Cardiac septum (tissue), 1 donor: ENCODE measurements around the gene GLB1L3. TPM values are rescaled to one million over a fixed set of nuclear protein-coding genes. Genes with fewer than 3 reads are reported as not detected.

ENCODE experiments used
- DNase-seq: peaks from one replicate; pipeline ENCODE4 v3.0.0-alpha.2; 2020; ENCODE audit warnings: low spot score
- intact Hi-C: fragments of 100-400 bp; cut with DNase I; formaldehyde crosslinking; loops from one replicate; pipeline ENCODE4 v1.14.0; 2022
- long read RNA-seq: library from polyadenylated mRNA; unstranded; transcript quantifications from one replicate; pipeline ENCODE4 v2.0.0, GENCODE V29; 2021
- total RNA-seq: library from RNA; stranded (reverse); fragmentation: NEBNext Ultra II Directional; extraction: Animal tissue kit (Norgen Biotek cat#: 25700); gene quantifications from one replicate; pipeline ENCODE4 v1.2.1, GENCODE V29; 2021
- donor health status: DM: no; HTN: no; CAD: no.

GLB1L3 gene
- not detected for total RNA-seq
- long read RNA-seq, result 0 reads

- intact Hi-C loops, result no loop called here
- DNase-seq, result no peak
Measured at GRCh38 chr11:134275534-134276395, at the start of gene GLB1L3. Gene GLB1L3, plus strand, starts transcription at chr11:134276379. Its CDS starts 362 bp downstream, at chr11:134276741.

GRCh38 chr11:134226806-134227325 lies 49.3 kb upstream of the GLB1L3 start:
- intact Hi-C loops, result no loop called here
- no peak for DNase-seq

- intact Hi-C loops, result no loop called here
- no peak for DNase-seq
Measured at GRCh38 chr11:134228625-134229024, 47.6 kb upstream of the GLB1L3 start.

GRCh38 chr11:134229126-134229790 lies 46.9 kb upstream of the GLB1L3 start:
- intact Hi-C loops, result no loop called here
- no peak for DNase-seq

GRCh38 chr11:134230339-134230738 lies 45.8 kb upstream of the GLB1L3 start:
- intact Hi-C loops, result no loop called here
- DNase-seq, result no peak

- DNase-seq, result no peak
- intact Hi-C loops, result no loop called here
Measured at GRCh38 chr11:134231958-134232659, 44.1 kb upstream of the GLB1L3 start.

GRCh38 chr11:134233729-134234179 lies 42.4 kb upstream of the GLB1L3 start:
- intact Hi-C loops, result no loop called here
- DNase-seq, result no peak

- intact Hi-C loops, result no loop called here
- DNase-seq, result no peak
Measured at GRCh38 chr11:134235399-134235798, 40.8 kb upstream of the GLB1L3 start.

GRCh38 chr11:134236834-134237556 lies 39.2 kb upstream of the GLB1L3 start:
- DNase-seq, result no peak
- intact Hi-C loops, result no loop called here

GRCh38 chr11:134237557-134237922 lies 38.6 kb upstream of the GLB1L3 start:
- intact Hi-C loops, result no loop called here
- DNase-seq, result no peak

GRCh38 chr11:134238956-134239355 lies 37.2 kb upstream of the GLB1L3 start:
- intact Hi-C loops, result no loop called here
- no peak for DNase-seq

GRCh38 chr11:134240592-134240991 lies 35.6 kb upstream of the GLB1L3 start:
- no peak for DNase-seq
- intact Hi-C loops, result no loop called here

GRCh38 chr11:134242376-134242775 lies 33.8 kb upstream of the GLB1L3 start:
- DNase-seq, result no peak
- intact Hi-C loops, result no loop called here

- intact Hi-C loops, result no loop called here
- DNase-seq, result peak; percentile 24
Measured at GRCh38 chr11:134243913-134244312, 32.3 kb upstream of the GLB1L3 start.

GRCh38 chr11:134244593-134244992 lies 31.6 kb upstream of the GLB1L3 start:
- DNase-seq, result peak; percentile 14
- intact Hi-C loops, result no loop called here

- DNase-seq, result peak; percentile 39
- intact Hi-C loops, result no loop called here
Measured at GRCh38 chr11:134245434-134245833, 30.7 kb upstream of the GLB1L3 start.

GRCh38 chr11:134246100-134246499 lies 30.1 kb upstream of the GLB1L3 start:
- intact Hi-C loops, result no loop called here
- DNase-seq, result no peak

GRCh38 chr11:134246678-134247077 lies 29.5 kb upstream of the GLB1L3 start:
- DNase-seq, result no peak
- intact Hi-C loops, result no loop called here

- intact Hi-C loops, result no loop called here
- no peak for DNase-seq
Measured at GRCh38 chr11:134248910-134249480, 27.2 kb upstream of the GLB1L3 start.
